HG03097 (cell line): ENCODE results near the gene BCAS2.

Source experiments
- ATAC-seq: cut with Tn5 transposase; IDR thresholded peaks from one replicate; pipeline ENCODE4 v1.9.1; 2021; ENCODE audit not compliant: unreplicated experiment, low FRiP score

The BCAS2 gene

DNA sequence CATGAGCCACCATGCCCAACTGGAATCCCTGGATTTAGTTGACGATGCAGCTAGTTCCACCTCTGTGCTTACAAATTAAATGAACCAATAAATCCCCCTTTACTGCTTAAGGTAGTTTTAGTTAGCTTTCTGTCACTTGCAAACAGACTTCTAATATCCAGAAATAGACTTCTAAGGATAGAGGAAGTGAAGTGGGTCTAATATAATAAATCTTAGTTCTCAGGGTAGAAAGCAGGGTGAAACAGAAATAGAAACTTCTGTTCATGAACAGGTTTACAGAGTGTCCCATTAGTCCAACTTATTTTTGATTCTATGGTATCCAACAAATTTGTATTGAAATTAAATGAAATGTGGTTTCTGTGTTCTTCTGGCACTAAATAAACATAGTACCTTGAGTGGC, 20.1 kb downstream of the BCAS2 start:
- ATAC-seq, result no peak

- no peak for ATAC-seq
Observed at GRCh38 chr1:114559356-114559755, 22.1 kb downstream of the BCAS2 start.

GRCh38 chr1:114558544-114558943, 22.9 kb downstream of the BCAS2 start:
- ATAC-seq, result no peak

GRCh38 chr1:114554577-114554976, 26.8 kb downstream of the BCAS2 start:
- no peak for ATAC-seq

- no peak for ATAC-seq
Observed at GRCh38 chr1:114552106-114552639, 29.2 kb downstream of the BCAS2 start.

- ATAC-seq, result no peak
Observed at GRCh38 chr1:114551400-114551799, 30.0 kb downstream of the BCAS2 start.

- ATAC-seq, result no peak
Observed at GRCh38 chr1:114550336-114550735, 31.1 kb downstream of the BCAS2 start.

- ATAC-seq, result no peak
Observed at GRCh38 chr1:114549137-114549536, 32.3 kb downstream of the BCAS2 start.

DNA sequence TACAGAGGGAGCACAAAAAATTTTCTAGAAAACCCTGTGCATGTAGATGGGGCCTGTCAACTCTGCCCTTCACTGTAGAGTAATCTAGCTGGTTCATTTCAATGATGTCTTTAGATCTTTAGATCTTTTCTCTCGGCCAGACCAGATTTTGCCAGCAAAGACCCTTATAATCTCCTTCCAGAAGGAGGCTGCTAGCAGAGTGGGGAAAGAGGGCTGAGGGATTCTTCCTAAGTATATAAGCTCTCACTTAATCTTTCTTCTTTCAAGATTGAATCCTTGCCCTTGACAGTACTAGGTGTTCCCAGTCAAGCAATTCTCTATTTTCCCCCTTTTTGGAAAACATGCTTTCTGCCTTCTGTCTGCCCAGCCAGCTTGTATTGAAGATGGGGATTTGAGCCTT, 34.3 kb downstream of the BCAS2 start:
- ATAC-seq, result no peak

- no peak for ATAC-seq
Observed at GRCh38 chr1:114545796-114546195, 35.6 kb downstream of the BCAS2 start.

DNA sequence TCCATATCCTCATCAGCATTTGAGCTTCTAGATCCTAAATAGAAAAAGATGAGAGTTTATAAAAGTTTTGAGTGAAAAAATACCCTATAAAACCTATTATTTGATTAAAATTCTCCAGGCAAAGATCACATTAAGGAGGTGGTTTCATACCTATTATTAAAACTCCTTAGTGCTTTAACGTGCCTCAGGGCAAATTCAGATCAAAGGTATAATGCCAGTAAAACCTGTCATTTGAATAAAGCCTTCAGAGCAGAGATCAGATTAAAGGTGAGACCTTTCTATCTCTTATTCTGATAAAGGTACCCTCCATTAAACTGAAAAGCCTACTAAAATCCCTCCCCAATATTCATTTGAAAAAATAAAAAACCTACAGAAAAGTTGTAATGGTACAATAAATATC, 36.1 kb downstream of the BCAS2 start:
- no peak for ATAC-seq

DNA sequence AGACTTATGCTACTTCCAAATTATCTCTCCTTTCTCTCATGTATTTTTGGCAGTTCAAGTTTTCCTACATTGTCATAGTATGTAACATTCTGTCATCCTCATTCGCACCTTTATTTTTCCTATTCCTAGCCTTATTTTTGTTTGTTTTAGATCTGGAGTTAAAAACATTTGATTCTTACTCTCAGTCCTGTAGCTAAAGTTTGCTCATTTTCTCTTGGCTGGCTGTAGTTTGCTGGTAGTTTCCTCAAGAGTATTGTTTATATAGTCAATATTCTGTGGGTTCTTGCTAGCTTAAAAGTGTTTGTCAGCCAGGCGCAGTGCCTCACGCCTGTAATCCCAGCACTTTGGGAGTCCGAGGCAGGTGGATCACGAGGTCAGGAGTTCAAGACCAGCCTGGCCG, 40.6 kb downstream of the BCAS2 start:
- ATAC-seq, result no peak

DNA sequence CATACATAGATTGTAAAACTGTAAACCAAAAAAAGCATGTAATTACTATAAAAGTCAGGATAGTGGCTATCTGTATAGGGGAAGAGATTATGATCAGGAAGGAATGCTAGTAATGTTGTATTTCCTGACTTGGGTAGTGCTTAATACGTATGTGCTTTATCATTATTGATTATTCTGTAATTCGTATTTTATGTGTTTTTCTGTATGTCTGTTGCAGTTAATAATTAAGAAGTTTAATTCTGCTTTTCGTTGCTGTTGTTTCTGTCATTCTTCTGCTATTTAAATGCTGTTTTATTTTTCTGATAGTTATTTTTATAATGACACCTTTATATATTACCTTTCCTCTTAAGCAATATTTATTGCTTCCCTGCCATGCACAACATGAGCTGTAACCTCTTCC, 41.1 kb downstream of the BCAS2 start:
- no peak for ATAC-seq

DNA sequence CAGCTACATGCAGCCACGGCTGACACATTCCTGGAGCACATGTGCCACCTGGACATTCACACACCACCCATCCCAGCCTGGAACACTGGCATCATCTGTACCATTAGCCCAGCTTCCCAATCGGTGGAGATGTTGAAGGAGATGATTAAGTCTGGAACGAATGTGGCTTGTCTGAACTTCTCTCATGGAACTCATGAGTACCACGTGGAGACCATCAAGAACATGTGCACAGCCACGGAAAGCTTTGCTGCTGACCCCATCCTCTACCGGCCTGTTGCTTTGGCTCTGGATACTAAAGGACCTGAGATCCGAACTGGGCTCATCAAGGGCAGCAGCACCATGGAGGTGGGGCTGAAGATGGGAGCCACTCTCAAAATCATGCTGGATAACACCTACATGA, 45.4 kb downstream of the BCAS2 start:
- no peak for ATAC-seq

GRCh38 chr1:114535401-114535800, 46.0 kb downstream of the BCAS2 start:
- no peak for ATAC-seq

- ATAC-seq, result no peak
Observed at GRCh38 chr1:114531094-114531493, 50.3 kb downstream of the BCAS2 start.

DNA sequence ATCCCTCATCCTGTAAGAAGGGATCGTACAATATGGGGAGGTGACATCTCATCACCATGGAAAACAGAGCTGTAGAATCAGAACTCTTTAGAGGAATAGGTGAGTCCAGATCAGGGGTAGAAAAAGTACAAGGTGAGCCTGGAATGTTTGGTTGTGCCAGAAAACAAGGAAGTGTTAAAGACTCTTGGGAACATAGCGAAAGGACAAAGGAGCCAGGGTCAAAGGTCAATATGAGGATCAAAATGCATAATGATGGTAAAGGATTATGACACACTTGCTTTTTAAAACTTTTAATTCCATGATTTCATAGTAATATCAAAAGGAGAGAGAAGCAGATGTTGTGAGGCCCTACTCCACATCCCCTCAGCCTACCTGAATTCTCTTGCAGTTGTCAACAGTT, 51.2 kb downstream of the BCAS2 start:
- ATAC-seq, result no peak

- no peak for ATAC-seq
Observed at GRCh38 chr1:114524944-114525343, 56.5 kb downstream of the BCAS2 start.

- ATAC-seq, result no peak
Observed at GRCh38 chr1:114522264-114522575, 59.2 kb downstream of the BCAS2 start.

GRCh38 chr1:114521396-114522263, 59.8 kb downstream of the BCAS2 start:
- no peak for ATAC-seq
